ENCODE measurements around the gene SMYD2. TPM values are rescaled to one million over a fixed set of nuclear protein-coding genes. Genes with fewer than 3 reads are reported as not detected.

SMYD2 gene
- total and polyA plus RNA-seq, 2 experiments from 2014 or later, result 3.6 to 5.9 TPM

DNA sequence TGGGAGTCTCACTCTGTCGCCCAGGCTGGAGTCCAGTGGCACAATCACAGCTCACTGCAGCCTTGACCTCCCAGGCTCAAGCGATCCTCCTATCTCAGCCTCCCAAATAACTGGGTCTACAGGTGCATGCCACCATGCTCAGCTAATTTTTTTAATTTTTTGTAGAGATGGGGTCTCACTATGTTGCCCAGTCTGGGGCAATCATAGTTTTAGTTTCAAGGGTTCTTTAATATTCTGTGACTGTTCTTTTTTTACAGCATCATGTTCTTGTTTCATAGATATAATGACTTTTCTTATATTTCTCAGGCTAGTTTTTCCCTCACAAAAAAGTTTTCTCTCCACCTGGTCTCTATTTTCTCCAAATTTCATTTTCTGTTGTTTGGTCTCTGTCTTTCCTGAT, 25.4 kb upstream of the SMYD2 start:
- Histone ChIP-seq H3K4me1 (ENCODE audit: insufficient read depth) (no peaks in the 10 kb centered on the region), H3K27me3 (ENCODE audit: insufficient read depth) (no peaks in the 10 kb centered on the region), H3F3A (replicated peaks; ENCODE audit: low read depth) (no peaks in the 10 kb centered on the region), H2AFZ (no peak overlapping the region), H4K20me1 (replicated peaks; ENCODE audit: insufficient read depth) (no peaks in the 10 kb centered on the region), H3K36me3 (ENCODE audit: insufficient read depth) (no peaks in the 10 kb centered on the region), H3K9me2 (ENCODE audit: insufficient read depth) (no peaks in the 10 kb centered on the region), H3K79me2 (replicated peaks; ENCODE audit: insufficient read depth) (no peaks in the 10 kb centered on the region), H3K4me3 (no peak overlapping the region), H3K27ac (ENCODE audit: low read depth) (no peak overlapping the region), H3K4me2 (no peak overlapping the region)
- ATAC-seq (no peak), DNase-seq (ENCODE audit: low spot score) (no peak)
- Mint-ChIP-seq H3K9me3 (peaks cover 6% of the 10 kb centered on the region; the same call in 2 of the 3 replicates), H3K4me3 (no peak overlapping the region), H3K27ac (no peak overlapping the region), H3K4me1 (peaks cover 12% of the 10 kb centered on the region), H3K36me3 (ENCODE audit: low read depth) (no peaks in the 10 kb centered on the region), H3K27me3 (ENCODE audit: insufficient read depth, low read depth, poor library complexity) (no peaks in the 10 kb centered on the region)
- TF ChIP-seq NANOG (IDR thresholded peaks at IDR 0.05; ENCODE audit: borderline replicate concordance), result no peak
- no peak for TF ChIP-seq EZH2phosphoT487 (IDR thresholded peaks at IDR 0.05; ENCODE audit: unreplicated experiment)
- TF ChIP-seq, protein P1, sequence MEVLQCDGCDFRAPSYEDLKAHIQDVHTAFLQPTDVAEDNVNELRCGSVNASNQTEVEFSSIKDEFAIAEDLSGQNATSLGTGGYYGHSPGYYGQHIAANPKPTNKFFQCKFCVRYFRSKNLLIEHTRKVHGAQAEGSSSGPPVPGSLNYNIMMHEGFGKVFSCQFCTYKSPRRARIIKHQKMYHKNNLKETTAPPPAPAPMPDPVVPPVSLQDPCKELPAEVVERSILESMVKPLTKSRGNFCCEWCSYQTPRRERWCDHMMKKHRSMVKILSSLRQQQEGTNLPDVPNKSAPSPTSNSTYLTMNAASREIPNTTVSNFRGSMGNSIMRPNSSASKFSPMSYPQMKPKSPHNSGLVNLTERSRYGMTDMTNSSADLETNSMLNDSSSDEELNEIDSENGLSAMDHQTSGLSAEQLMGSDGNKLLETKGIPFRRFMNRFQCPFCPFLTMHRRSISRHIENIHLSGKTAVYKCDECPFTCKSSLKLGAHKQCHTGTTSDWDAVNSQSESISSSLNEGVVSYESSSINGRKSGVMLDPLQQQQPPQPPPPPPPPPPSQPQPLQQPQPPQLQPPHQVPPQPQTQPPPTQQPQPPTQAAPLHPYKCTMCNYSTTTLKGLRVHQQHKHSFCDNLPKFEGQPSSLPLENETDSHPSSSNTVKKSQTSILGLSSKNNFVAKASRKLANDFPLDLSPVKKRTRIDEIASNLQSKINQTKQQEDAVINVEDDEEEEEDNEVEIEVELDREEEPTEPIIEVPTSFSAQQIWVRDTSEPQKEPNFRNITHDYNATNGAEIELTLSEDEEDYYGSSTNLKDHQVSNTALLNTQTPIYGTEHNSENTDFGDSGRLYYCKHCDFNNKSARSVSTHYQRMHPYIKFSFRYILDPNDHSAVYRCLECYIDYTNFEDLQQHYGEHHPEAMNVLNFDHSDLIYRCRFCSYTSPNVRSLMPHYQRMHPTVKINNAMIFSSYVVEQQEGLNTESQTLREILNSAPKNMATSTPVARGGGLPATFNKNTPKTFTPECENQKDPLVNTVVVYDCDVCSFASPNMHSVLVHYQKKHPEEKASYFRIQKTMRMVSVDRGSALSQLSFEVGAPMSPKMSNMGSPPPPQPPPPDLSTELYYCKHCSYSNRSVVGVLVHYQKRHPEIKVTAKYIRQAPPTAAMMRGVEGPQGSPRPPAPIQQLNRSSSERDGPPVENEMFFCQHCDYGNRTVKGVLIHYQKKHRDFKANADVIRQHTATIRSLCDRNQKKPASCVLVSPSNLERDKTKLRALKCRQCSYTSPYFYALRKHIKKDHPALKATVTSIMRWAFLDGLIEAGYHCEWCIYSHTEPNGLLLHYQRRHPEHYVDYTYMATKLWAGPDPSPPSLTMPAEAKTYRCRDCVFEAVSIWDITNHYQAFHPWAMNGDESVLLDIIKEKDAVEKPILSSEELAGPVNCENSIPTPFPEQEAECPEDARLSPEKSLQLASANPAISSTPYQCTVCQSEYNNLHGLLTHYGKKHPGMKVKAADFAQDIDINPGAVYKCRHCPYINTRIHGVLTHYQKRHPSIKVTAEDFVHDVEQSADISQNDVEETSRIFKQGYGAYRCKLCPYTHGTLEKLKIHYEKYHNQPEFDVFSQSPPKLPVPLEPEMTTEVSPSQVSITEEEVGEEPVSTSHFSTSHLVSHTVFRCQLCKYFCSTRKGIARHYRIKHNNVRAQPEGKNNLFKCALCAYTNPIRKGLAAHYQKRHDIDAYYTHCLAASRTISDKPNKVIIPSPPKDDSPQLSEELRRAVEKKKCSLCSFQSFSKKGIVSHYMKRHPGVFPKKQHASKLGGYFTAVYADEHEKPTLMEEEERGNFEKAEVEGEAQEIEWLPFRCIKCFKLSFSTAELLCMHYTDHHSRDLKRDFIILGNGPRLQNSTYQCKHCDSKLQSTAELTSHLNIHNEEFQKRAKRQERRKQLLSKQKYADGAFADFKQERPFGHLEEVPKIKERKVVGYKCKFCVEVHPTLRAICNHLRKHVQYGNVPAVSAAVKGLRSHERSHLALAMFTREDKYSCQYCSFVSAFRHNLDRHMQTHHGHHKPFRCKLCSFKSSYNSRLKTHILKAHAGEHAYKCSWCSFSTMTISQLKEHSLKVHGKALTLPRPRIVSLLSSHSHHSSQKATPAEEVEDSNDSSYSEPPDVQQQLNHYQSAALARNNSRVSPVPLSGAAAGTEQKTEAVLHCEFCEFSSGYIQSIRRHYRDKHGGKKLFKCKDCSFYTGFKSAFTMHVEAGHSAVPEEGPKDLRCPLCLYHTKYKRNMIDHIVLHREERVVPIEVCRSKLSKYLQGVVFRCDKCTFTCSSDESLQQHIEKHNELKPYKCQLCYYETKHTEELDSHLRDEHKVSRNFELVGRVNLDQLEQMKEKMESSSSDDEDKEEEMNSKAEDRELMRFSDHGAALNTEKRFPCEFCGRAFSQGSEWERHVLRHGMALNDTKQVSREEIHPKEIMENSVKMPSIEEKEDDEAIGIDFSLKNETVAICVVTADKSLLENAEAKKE (CRISPR knock-in tag; IDR thresholded peaks at IDR 0.05), result no peak
- no peak for TF ChIP-seq POLR2AphosphoS5 (IDR thresholded peaks at IDR 0.05; ENCODE audit: low read depth)

DNA sequence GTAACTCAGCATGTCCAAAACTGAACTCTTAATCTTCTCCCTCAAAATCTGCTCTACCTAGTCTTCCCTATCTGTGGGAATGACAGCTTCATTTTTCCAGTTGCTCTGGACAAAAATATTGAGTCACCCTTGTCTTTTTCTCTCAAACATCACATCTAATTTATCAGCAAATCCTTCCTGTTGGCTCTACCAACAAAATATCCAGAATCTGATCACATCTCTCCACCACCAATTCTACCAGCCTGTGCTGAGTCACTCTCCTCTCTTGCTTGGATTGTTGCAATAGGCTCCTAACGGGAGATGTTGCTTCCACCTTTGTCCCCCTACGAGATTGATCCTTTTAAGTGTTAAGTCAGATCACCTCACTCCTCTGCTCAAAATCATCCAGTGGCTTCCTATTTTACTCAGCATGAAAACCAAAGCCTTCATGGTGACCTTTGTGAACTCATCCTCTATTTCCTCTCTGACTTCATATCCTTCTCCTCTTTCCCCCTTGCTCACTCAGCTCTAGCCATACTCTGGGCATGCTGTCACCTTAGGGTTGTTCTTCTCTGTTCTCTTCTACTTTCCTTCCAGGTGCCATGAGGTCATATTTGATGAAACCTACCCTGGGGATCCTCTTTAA, 21.5 kb upstream of the SMYD2 start:
- Mint-ChIP-seq H3K4me1 (peaks cover 24% of the 10 kb centered on the region), H3K27me3 (ENCODE audit: insufficient read depth, low read depth, poor library complexity) (no peaks in the 10 kb centered on the region), H3K36me3 (ENCODE audit: low read depth) (no peaks in the 10 kb centered on the region), H3K4me3 (no peak overlapping the region), H3K9me3 (peaks cover 6% of the 10 kb centered on the region; the same call in 2 of the 3 replicates), H3K27ac (peak overlapping the region; percentile 28; the same call in 1 of the 2 replicates)
- H3K36me3 ChIP-seq (ENCODE audit: insufficient read depth), result no peaks in the 10 kb centered on the region
- H4K20me1 ChIP-seq (replicated peaks; ENCODE audit: insufficient read depth), result no peaks in the 10 kb centered on the region
- H3F3A ChIP-seq (replicated peaks; ENCODE audit: low read depth), result no peaks in the 10 kb centered on the region
- H3K79me2 ChIP-seq (replicated peaks; ENCODE audit: insufficient read depth), result no peaks in the 10 kb centered on the region
- H3K9me2 ChIP-seq (ENCODE audit: insufficient read depth), result no peaks in the 10 kb centered on the region
- ATAC-seq (no peak), DNase-seq (ENCODE audit: low spot score) (no peak)
- H3K4me1 ChIP-seq (ENCODE audit: insufficient read depth), result no peaks in the 10 kb centered on the region
- no peaks in the 10 kb centered on the region for H3K27me3 ChIP-seq (ENCODE audit: insufficient read depth)
- H3K27ac ChIP-seq (ENCODE audit: low read depth), result no peak overlapping the region
- no peak overlapping the region for H3K4me3 ChIP-seq
- H2AFZ ChIP-seq, result peak overlapping the region; percentile 28
- no peak overlapping the region for H3K4me2 ChIP-seq
- TF ChIP-seq CREB1 (CRISPR knock-in tag; IDR thresholded peaks at IDR 0.05; ENCODE audit: low read depth), result no peak

Measured in GM23338 (cell line).